ENCODE data around the gene CLK4.
A peak's percentile ranks its signal among the peaks of the same experiment; 100 is the strongest.

The CLK4 gene

GRCh38 chr5:178632285-178632684 is 5.4 kb upstream of the CLK4 start:
- no peak for DNase-seq

DNA sequence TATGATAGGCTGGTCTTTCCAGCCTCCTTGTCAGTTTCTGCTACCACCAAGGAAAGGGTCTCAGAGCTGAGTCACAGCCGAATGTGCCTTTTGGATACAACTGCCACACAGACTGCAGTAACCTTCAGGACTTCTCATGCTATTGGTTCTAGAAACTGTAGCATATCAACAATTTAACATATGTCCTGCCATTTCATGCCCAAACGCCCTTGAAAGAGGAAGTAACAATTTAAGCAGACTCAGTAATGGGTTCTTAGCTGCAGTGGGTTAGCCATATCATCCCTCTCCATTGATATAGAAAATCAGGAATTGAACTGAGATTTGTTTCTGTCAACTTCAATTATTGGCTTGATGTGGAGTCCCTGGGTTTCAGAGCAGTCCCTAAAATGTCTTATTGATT is 4.1 kb upstream of the CLK4 start:
- no peak for DNase-seq

GRCh38 chr5:178630475-178630930 is 3.7 kb upstream of the CLK4 start:
- no peak for DNase-seq

DNA sequence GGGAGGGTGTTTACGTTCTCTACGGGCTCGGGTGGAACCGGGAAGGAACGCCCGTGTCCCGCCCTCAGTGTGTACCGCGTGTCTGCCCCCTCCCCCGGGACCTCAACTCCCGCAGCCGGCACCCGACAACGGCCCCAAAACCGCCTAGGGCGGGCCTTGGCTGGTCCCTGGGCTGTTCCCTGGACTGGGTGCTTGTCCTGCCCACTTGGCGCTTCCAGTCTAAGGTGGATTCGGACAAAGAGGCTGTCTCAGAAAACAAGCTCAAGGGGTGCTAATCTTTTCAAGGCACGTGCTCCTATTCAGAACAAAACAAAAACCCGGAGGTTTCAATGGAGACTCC is 379 bp upstream of the CLK4 start:
- no peak for DNase-seq

DNA sequence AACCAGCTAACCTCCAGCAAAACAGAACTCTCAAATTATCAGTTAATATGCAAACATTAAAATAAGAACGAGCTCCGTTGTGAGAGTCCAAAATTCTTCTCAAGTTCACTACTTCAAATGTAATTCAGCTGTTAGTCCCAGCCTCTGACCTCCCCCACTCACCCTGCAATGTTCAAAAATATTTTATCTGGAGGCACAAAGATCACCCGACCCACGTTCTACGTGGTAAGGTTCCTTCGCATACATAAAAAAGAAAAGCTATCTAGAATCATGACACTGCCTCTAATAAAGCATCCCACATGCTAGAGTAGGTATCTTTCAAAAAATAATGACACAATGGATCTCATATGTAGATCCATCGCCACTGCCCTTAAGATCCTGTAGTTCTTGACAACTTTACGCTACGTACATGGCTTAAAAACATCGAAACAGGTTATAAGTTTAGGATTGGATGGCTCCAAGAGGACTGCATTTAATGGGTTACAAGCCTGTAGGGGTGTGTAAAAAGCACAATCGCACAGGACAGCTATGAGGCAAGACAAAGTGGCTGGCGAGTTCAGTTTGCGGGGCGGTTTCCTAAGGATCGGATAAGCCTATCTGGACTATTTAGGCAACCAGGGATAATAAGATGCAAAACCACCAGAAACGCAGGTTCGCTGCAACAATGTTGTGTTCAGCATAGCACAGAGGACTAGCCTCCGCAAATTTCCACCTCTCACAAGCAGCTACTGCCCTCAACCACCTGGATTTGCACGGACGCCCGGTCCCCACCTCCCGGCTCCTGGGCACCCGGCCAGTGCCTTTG is 969 bp downstream of the CLK4 start:
- DNase-seq, result peak; percentile 44

DNA sequence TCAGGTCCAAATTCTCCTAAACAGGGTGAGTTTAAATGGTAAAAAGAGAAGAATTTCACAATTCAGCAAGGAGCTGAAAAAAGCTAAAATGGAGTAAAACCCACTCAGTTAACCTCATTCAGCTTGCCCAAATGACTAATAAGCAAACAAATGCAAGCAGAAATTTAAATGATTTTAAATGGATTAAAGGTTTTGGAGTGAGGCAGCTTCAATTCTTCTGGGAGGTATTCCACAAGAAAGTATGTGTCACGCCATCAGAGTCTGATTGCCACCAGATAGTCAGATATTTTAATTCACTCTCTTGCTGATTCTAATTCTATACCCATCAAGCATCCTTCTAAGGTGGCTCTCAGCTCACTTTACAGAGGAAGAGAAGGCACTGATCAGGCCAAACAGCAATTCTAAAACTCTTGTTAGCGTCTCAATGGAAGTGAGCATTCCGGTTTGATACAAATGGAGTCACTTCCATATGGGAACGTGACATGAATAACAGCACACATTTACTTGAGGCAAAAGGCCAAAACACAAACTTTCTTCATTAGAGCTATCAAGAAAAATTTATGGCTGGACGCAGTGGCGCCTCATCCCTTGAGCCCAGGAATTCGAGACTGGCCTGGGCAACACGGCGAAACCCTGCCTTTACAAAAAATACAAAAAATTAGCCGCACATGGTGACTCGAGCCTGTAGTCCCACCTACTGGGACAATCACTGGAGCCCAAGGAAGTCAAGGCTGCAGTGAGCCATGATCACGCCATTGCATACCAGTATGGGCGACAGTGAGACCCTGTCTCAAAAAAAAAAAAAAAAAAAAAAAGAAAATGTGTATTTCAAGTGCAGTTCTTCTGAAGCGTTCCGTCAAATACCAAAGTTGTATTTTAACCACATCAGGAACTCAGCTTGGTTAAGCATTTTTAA is 2.0 kb downstream of the CLK4 start:
- no peak for DNase-seq

- DNase-seq, result no peak
Observed at GRCh38 chr5:178622679-178623247, 4.1 kb downstream of the CLK4 start.

GRCh38 chr5:178619390-178619789 is 7.5 kb downstream of the CLK4 start:
- DNase-seq, result no peak

- DNase-seq, result no peak
Observed at GRCh38 chr5:178612299-178612698, 14.6 kb downstream of the CLK4 start.

GRCh38 chr5:178606269-178606668 is 20.6 kb downstream of the CLK4 start:
- no peak for DNase-seq

- DNase-seq, result no peak
Observed at GRCh38 chr5:178605788-178606187, 21.1 kb downstream of the CLK4 start.

DNA sequence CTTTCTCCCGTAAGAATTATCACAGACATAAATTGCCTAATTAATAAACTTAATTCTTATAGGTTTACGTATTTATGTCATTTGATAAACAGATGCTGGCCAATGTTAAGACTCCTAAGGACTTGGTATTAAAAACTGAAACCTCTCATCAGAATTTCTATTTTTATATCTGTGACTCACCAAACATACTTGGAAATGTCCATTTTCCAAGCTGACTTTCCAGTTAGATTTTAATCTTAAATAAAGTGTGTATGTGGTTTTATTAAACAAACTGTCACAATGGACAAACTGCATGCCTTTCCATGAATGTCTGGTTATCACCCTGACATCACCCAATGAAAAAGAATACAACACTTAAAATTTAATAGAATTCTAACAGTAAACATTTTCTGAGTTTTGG is 24.1 kb downstream of the CLK4 start:
- no peak for DNase-seq

DNA sequence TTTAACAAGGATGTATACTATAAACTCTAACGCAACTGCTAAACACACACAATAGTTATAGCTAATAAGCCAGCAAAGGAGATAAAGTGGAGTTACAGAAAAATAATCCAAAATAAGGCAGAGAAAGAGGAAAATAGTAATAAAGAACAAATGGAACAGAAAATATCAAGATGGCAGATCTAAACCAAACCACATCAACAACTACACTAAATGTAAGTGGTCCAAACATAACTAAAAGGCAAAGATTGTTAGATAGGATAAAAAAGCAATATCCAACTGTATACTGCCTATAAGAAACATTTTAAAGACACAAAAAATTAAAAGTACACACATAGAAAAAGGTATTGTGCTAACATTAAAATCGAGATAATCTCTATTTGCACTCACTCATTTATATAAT is 31.1 kb downstream of the CLK4 start:
- DNase-seq, result no peak

- DNase-seq, result no peak
Observed at GRCh38 chr5:178595150-178595549, 31.7 kb downstream of the CLK4 start.

DNA sequence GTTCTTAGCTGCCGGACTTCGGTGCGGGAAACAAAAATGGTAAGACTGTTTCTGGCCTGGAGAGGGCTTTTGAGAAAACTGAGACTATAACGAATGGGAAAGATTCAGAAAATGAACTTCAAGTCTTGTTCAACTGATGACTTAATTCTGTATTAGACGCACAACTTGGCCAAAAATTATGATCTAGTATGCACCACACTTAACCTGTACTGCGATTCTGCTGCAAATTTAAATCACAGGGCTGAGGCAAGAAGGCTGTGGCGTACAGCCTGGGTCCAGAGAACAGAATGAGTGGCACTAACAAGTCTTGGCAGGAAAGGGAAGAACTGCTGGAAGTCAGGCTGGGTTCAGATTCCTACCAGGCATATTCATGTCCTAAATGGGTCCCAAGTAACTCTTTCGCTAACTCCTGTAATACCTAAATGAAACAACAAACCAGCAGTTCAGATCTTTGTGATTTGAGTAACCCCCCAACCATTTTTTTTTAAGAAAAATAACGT is 35.9 kb downstream of the CLK4 start:
- no peak for DNase-seq

- DNase-seq, result no peak
Observed at GRCh38 chr5:178590141-178590923, 36.5 kb downstream of the CLK4 start, which contains the start of gene COL23A1. TSS of gene COL23A1 (minus strand) at chr5:178590393.

DNA sequence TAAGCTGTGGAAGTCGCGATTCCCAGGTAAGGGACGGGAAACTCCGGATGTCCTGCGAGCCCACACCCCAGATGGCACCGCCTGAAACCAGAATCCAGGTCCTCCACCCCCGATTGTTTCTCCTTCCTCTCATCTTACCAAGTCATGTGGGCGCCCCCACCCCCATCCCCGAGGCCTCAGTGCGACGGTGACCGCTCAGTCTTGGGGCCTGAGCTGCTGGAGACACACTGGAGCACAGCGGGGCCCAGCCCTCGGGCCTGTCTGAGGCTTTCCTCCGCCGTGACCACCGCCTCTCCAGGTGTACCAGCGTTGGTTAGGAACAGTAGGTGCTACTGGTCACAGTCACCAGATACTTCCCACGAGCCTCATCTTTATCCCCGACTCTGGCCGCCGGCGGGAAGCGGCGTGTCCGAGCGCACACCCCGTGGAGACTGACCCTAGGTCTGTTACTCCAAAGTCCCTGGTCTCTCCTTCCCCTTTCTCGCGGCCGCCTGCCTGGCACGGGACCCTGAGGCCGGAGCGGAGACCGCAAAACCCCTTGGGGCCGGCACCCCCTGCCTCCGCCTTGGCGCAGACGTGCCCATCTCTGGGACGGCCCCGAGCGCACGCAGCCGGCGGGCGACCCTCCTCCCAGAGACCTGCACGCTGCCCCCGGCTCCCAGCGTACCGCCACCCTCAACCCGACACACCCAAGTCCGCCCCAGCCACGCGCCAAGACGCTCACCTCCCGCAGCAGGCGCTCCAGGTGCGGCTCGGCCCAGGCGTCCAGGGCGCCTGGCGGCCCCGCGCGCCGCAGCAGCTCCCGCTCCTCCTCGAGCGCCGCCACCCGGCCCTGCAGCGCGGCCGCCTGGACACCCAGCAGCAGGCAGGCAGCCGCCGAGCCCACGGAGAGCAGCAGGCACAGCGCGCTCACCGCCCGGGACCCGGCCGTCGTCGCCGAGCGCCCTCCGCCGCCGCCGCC is 37.4 kb downstream of the CLK4 start:
- no peak for DNase-seq

- no peak for DNase-seq
Observed at GRCh38 chr5:178588769-178589168, 38.1 kb downstream of the CLK4 start.

DNA sequence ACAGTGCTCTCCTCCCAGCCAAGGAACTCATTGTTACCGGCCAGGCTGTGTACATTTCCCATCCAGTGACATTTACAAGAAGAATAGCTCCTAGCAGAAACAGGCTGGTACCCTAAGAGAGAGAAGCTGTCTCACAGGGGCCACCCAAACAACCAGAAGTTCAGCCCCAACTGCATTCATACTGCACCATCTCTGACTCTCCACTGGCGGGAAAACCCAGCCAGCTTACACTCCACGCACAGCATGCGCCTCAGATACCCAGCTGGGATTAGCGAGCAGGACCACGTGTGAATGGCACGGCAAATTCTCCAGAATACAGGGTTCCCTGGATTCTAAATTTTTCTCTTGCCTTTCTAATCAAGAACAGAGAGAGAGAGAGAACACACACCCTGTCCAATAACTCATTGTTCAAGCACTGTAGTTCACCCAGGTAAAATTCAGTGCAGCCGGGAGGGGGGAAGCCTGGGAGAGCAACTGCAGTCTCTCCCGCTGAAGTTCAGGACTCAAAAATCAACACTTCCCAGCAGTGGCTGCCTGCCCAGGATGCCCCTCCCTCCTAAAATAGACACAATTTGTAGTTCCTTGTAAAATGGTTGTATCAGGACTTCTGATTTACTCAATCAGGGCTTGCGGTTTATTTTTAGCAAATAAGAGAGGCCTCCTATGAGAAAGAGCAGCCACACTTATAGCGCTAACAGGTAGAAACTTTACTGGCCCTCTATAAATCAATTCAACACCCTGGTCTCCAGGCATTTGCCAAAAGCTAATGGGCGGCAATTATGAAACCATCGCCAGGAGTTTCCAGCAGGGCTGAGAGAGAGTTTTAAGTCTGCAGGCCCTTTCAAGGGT is 38.9 kb downstream of the CLK4 start:
- DNase-seq, result no peak

DNA sequence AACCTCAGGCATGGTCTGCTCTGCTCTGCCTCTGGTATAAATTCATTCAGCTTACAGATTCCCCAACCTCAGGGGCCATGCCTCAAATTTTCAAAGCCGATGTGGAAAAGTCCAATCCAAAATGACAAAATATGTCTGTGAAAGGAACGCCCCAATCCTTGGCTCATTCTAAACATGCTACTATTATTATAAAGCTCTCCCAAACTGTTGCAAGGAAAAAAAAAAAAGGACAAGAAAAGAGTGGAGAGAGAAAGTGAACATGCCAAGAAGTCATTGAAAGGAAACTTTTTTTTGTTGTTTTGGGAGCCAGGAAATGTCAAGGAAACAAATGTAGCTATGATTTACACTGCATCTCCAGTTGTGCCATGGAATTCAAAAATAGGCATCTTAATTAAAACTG is 40.5 kb downstream of the CLK4 start:
- no peak for DNase-seq
